Adrenal gland (tissue), 12 donors: Measurements from ENCODE around the gene COA1. TPM values are rescaled to one million over a fixed set of nuclear protein-coding genes. Genes with fewer than 3 reads are reported as not detected.

Experiments
- DNase-seq, 7 donors: peaks; one replicate each; pipeline ENCODE4 v3.0.0-alpha.2; 2019 to 2020
- H3K27ac ChIP-seq, 5 donors: fragments of 200-600 bp; sonication (generic) in 4 of 5; 1 replicate in 3 of 5; 2 replicates in 2 of 5; pipeline versions ENCODE4 v1.5.1 to v1.8.0; 2016 to 2020; ENCODE audit warnings: mild to moderate bottlenecking in 1 of 5
- H3K27me3 ChIP-seq: fragments of 200-600 bp; 2 replicates; pipeline ENCODE4 v1.8.0; 2021
- H3K36me3 ChIP-seq, 2 donors: fragments of 200-600 bp; replicated peaks in 1 of 2; 1 replicate in 1 of 2; 2 replicates in 1 of 2; pipeline versions ENCODE4 v1.5.1 to v1.8.0; 2018 to 2022
- H3K4me1 ChIP-seq, 2 donors: fragments of 200-600 bp; replicated peaks in 1 of 2; 1 replicate in 1 of 2; 2 replicates in 1 of 2; pipeline versions ENCODE4 v1.5.1 to v1.8.0; 2018 to 2021
- H3K4me3 ChIP-seq, 4 donors: fragments of 200-600 bp; sonication (generic) in 3 of 4; one replicate each; pipeline ENCODE4 v1.5.1; 2016 to 2018
- H3K9me3 ChIP-seq, 3 donors: fragments of 200-600 bp; sonication (generic) in 1 of 3; replicated peaks in 1 of 3; 1 replicate in 2 of 3; 2 replicates in 1 of 3; pipeline versions ENCODE4 v1.5.1 to v1.8.0; 2016 to 2021
- POLR2A ChIP-seq, 2 donors: fragments of 450-650 bp; IDR thresholded peaks; one replicate each; pipeline ENCODE4 v1.6.1; 2017; ENCODE audit warnings: antibody characterized with exemption in 2 of 2, mild to moderate bottlenecking in 2 of 2, moderate library complexity in 1 of 2
- WGBS, 4 donors: extraction: QIAGEN DNeasy Blood & Tissue Kit in 2 of 4; methylation state at CpG; one replicate each; pipeline versions ENCODE4 v1.1.5 to v1.1.7; 2013 to 2017; 5-methylcytosine and 5-hydroxymethylcytosine counted together
- intact Hi-C, 2 donors: fragments of 100-400 bp; cut with DNase I; formaldehyde crosslinking; loops; one replicate each; pipeline versions ENCODE4 v1.14.1 to v1.15.0; 2022 to 2023
- polyA plus RNA-seq, 3 donors: library from polyadenylated mRNA; stranded (reverse); fragments of 200-250 nt in 2 of 3; fragments of 350-450 nt in 1 of 3; fragmentation: Illumina TruSeq in 1 of 3; extraction: RNeasy Lipid Tissue Mini Kit (QIAGEN cat#74804) in 1 of 3; gene quantifications; one replicate each; pipeline ENCODE4 v1.2.3, GENCODE V29; 2013 to 2014
- total RNA-seq, 9 donors: library from RNA; depleted of rRNA in 4 of 9; stranded (reverse); fragments of >200 nt in 4 of 9; fragments of 120-200 nt in 1 of 9; fragmentation: NEBNext Ultra II Directional in 1 of 9; extraction: Animal tissue kit (Norgen Biotek cat#: 25700) in 1 of 9; gene quantifications; one replicate each; pipeline versions ENCODE4 v1.1.0 to v1.2.4, GENCODE V29; 2013 to 2023
- TF ChIP-seq, protein P1 (sequence below), 6 experiments: fragments of 450-650 bp in 4 of 6; fragments of 200-600 bp in 2 of 6; sonication (generic) in 1 of 6; IDR thresholded peaks; 1 replicate in 5 of 6; 2 replicates in 1 of 6; pipeline versions ENCODE4 v1.5.1 to v1.8.0; 2016 to 2021; ENCODE audit warnings: antibody characterized with exemption in 6 of 6, mild to moderate bottlenecking in 2 of 6, moderate library complexity in 1 of 6
- donor health status: healthy with polysubstance abuse.
- donor health status: Bipolar disorder and iron deficiency.
- donor health status: DM: yes; HTN: yes; CAD: no.
- donor health status: DM: no; HTN: no; CAD: no.
- donor health status: DM: no; HTN: no; CAD: no.
- donor health status: DM: yes; HTN: yes; CAD: no.

COA1 gene
- total and polyA plus RNA-seq, 12 donors, result 19.0 to 60.0 (median 40.2) TPM

DNA sequence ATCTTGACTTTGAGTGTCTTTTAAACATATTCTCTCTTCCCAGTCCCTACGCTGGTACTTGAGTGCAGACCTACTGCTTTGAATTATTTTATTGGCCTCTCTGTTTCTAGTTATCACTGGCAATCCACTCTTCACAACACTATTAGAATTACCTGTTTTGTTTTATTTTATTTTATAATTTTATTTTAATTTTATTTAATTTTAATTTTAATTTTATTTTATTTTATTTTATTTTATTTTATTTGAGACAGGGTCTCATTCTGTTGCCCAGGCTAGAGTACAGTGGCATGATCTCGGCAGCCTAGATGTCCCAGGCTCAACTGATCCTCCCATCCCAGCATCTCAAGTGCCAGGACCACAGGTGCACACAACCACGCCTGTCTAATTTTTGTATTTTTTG lies 139.6 kb downstream of the COA1 start:
- DNase-seq, result no peak
- 94 to 97% (median 96%) methylated on average over 3 of the region's 3 CpGs for WGBS, 4 donors
- intact Hi-C loops, result loop anchor here in 1 of 2 donors (10.0 kb wide), 1 partner anchor 55 kb away; no protein-coding TSS in a partner anchor
- Histone ChIP-seq H3K9me3 (no peaks in the 10 kb centered on the region), H3K27ac (no peak overlapping the region), H3K4me3 (no peak overlapping the region), H3K4me1 (peaks cover 3 to 54% of the 10 kb centered on the region in 2 donors), H3K36me3 (no peaks in the 10 kb centered on the region), H3K27me3 (no peaks in the 10 kb centered on the region)
- TF ChIP-seq, protein P1, sequence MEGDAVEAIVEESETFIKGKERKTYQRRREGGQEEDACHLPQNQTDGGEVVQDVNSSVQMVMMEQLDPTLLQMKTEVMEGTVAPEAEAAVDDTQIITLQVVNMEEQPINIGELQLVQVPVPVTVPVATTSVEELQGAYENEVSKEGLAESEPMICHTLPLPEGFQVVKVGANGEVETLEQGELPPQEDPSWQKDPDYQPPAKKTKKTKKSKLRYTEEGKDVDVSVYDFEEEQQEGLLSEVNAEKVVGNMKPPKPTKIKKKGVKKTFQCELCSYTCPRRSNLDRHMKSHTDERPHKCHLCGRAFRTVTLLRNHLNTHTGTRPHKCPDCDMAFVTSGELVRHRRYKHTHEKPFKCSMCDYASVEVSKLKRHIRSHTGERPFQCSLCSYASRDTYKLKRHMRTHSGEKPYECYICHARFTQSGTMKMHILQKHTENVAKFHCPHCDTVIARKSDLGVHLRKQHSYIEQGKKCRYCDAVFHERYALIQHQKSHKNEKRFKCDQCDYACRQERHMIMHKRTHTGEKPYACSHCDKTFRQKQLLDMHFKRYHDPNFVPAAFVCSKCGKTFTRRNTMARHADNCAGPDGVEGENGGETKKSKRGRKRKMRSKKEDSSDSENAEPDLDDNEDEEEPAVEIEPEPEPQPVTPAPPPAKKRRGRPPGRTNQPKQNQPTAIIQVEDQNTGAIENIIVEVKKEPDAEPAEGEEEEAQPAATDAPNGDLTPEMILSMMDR (IDR thresholded peaks at IDR 0.05), result no peak
- no peak for TF ChIP-seq POLR2A (IDR thresholded peaks at IDR 0.05)

Other genes starting within 250 kb of the COA1 start
- gene STK17A, start 146.4 kb downstream of the COA1 start, total RNA-seq, result 10 to 100 TPM; 11.1 to 46.0 (median 30.3) TPM
- gene STK17A, start 146.4 kb downstream of the COA1 start, polyA plus RNA-seq, result 10 to 100 TPM in 2 of 3 donors, 1 to 10 TPM in 1; 7.8 to 26.7 (median 14.2) TPM
- gene BLVRA, start 29.2 kb upstream of the COA1 start, total RNA-seq, result 10 to 100 TPM in 8 of 9 donors, 1 to 10 TPM in 1; 7.7 to 55.8 (median 36.1) TPM
- 10 to 100 TPM; 35.6 to 56.3 (median 36.8) TPM for gene BLVRA, start 29.2 kb upstream of the COA1 start, polyA plus RNA-seq
- 100 to 1,000 TPM; 139 to 356 (median 199) TPM for gene MRPS24, start 140.0 kb upstream of the COA1 start, total RNA-seq
- 100 to 1,000 TPM in 2 of 3 donors, 10 to 100 TPM in 1; 72.5 to 160 (median 135) TPM for gene MRPS24, start 140.0 kb upstream of the COA1 start, polyA plus RNA-seq
- 100 to 1,000 TPM in 1 of 9 donors, 10 to 100 TPM in 8; 53.8 to 103 (median 68.9) TPM for gene URGCP, start 177.1 kb upstream of the COA1 start, total RNA-seq
- 10 to 100 TPM; 60.5 to 76.7 (median 61.9) TPM for gene URGCP, start 177.1 kb upstream of the COA1 start, polyA plus RNA-seq
- gene UBE2D4, start 196.9 kb upstream of the COA1 start, total RNA-seq, result 10 to 100 TPM; 29.1 to 76.8 (median 42.0) TPM
- gene UBE2D4, start 196.9 kb upstream of the COA1 start, polyA plus RNA-seq, result 10 to 100 TPM; 32.0 to 45.4 (median 33.1) TPM